HEK293 (cell line): ENCODE measurements around the gene PI4KB.

Experiments
- CTCF ChIA-PET: fragments of 350-600 bp; formaldehyde crosslinking; extraction: SDS; loops from one replicate; lab custom pipeline; 2021; ENCODE audit warnings: antibody characterized with exemption; lab: Yijun Ruan, JAX
- POLR2A ChIA-PET: fragments of 300-600 bp; formaldehyde crosslinking; extraction: SDS; loops from one replicate; lab custom pipeline; 2020; ENCODE audit warnings: antibody characterized with exemption, inconsistent platforms; lab: Yijun Ruan, JAX
- H3K27ac ChIP-seq: fragments of 200-500 bp; sonication (Bioruptor generic); 2 replicates; pipeline ENCODE4 v1.5.1; 2014; ENCODE audit warnings: low read depth, low read length, control low read depth, inconsistent platforms; ENCODE audit errors: extremely low read depth
- H3K36me3 ChIP-seq, 2 experiments: fragments of 200-500 bp in 1 of 2; sonication (Bioruptor generic) in 1 of 2; 1 replicate in 1 of 2; 2 replicates in 1 of 2; pipeline ENCODE4 v1.5.1; 2014 to 2017; ENCODE audit warnings: inconsistent platforms in 2 of 2, low read length in 2 of 2; ENCODE audit not compliant: control insufficient read depth in 2 of 2, insufficient read depth in 1 of 2
- H3K4me1 ChIP-seq: fragments of 200-500 bp; sonication (Bioruptor generic); 2 replicates; pipeline ENCODE4 v1.5.1; 2014; ENCODE audit warnings: mild to moderate bottlenecking, low read length, inconsistent platforms; ENCODE audit not compliant: control insufficient read depth, insufficient read depth
- H3K4me3 ChIP-seq: 2 replicates; pipeline ENCODE4 v1.5.1; 2011; ENCODE audit warnings: low read depth, mild to moderate bottlenecking, control low read depth, low read length, moderate library complexity
- H3K9me3 ChIP-seq: fragments of 200-500 bp; sonication (Bioruptor generic); 2 replicates; pipeline ENCODE4 v1.5.1; 2014; ENCODE audit warnings: low read depth, low read length, inconsistent platforms; ENCODE audit not compliant: control insufficient read depth, insufficient read depth
- OSR2 ChIP-seq: fragments of 450-650 bp; formaldehyde crosslinking; IDR thresholded peaks from 2 replicates; pipeline ENCODE4 v1.5.1; 2016; ENCODE audit warnings: missing biosample characterization, missing genetic modification characterization
- PRDM1 ChIP-seq: fragments of 450-650 bp; formaldehyde crosslinking; IDR thresholded peaks from 2 replicates; pipeline ENCODE4; 2016; ENCODE audit warnings: missing biosample characterization, missing genetic modification characterization
- ZFP37 ChIP-seq: fragments of 450-650 bp; formaldehyde crosslinking; IDR thresholded peaks from 2 replicates; pipeline ENCODE4 v1.5.1; 2016; ENCODE audit warnings: missing biosample characterization, missing genetic modification characterization
- ZNF133 ChIP-seq: fragments of 450-650 bp; formaldehyde crosslinking; IDR thresholded peaks from 2 replicates; pipeline ENCODE4 v1.5.1; 2016; ENCODE audit warnings: missing biosample characterization, missing genetic modification characterization
- ZNF248 ChIP-seq: fragments of 450-650 bp; formaldehyde crosslinking; IDR thresholded peaks from 2 replicates; pipeline ENCODE4 v1.5.1; 2017; ENCODE audit warnings: missing biosample characterization, missing genetic modification characterization
- ZNF302 ChIP-seq: fragments of 450-650 bp; formaldehyde crosslinking; IDR thresholded peaks from 2 replicates; pipeline ENCODE4 v1.5.1; 2016; ENCODE audit warnings: missing biosample characterization, missing genetic modification characterization, low read depth
- ZNF394 ChIP-seq: fragments of 450-650 bp; formaldehyde crosslinking; IDR thresholded peaks from 2 replicates; pipeline ENCODE4 v1.5.1; 2016; ENCODE audit warnings: missing biosample characterization, missing genetic modification characterization, mild to moderate bottlenecking, moderate library complexity, borderline replicate concordance
- ZNF585B ChIP-seq: fragments of 450-650 bp; formaldehyde crosslinking; IDR thresholded peaks from 2 replicates; pipeline ENCODE4 v1.5.1; 2016; ENCODE audit warnings: missing biosample characterization, missing genetic modification characterization
- ZNF600 ChIP-seq: fragments of 450-650 bp; formaldehyde crosslinking; IDR thresholded peaks from 2 replicates; pipeline ENCODE4 v1.5.1; 2016; ENCODE audit warnings: missing biosample characterization, missing genetic modification characterization
- ZNF664 ChIP-seq: fragments of 450-650 bp; formaldehyde crosslinking; IDR thresholded peaks from 2 replicates; pipeline ENCODE4 v1.5.1; 2016; ENCODE audit warnings: missing biosample characterization, missing genetic modification characterization
- ZNF677 ChIP-seq: fragments of 450-650 bp; IDR thresholded peaks from 2 replicates; pipeline ENCODE4 v1.5.0; 2018; ENCODE audit warnings: missing biosample characterization, mild to moderate bottlenecking, missing genetic modification characterization, moderate library complexity
- TF ChIP-seq, protein P1 (sequence below): fragments of 450-650 bp; formaldehyde crosslinking; IDR thresholded peaks from 2 replicates; pipeline ENCODE4 v1.5.1; 2016; ENCODE audit warnings: missing biosample characterization, missing genetic modification characterization
- TF ChIP-seq, protein P2 (sequence below): fragments of 450-650 bp; formaldehyde crosslinking; IDR thresholded peaks from 2 replicates; pipeline ENCODE4 v1.5.1; 2017; ENCODE audit warnings: missing biosample characterization, missing genetic modification characterization
- TF ChIP-seq, protein P3 (sequence below): fragments of 450-650 bp; formaldehyde crosslinking; IDR thresholded peaks from 2 replicates; pipeline ENCODE4 v1.5.1; 2016; ENCODE audit warnings: missing biosample characterization, missing genetic modification characterization
- TF ChIP-seq, protein P4 (sequence below): fragments of 450-650 bp; formaldehyde crosslinking; IDR thresholded peaks from 2 replicates; pipeline ENCODE4 v1.5.1; 2016; ENCODE audit warnings: missing biosample characterization, missing genetic modification characterization

Gene PI4KB

DNA sequence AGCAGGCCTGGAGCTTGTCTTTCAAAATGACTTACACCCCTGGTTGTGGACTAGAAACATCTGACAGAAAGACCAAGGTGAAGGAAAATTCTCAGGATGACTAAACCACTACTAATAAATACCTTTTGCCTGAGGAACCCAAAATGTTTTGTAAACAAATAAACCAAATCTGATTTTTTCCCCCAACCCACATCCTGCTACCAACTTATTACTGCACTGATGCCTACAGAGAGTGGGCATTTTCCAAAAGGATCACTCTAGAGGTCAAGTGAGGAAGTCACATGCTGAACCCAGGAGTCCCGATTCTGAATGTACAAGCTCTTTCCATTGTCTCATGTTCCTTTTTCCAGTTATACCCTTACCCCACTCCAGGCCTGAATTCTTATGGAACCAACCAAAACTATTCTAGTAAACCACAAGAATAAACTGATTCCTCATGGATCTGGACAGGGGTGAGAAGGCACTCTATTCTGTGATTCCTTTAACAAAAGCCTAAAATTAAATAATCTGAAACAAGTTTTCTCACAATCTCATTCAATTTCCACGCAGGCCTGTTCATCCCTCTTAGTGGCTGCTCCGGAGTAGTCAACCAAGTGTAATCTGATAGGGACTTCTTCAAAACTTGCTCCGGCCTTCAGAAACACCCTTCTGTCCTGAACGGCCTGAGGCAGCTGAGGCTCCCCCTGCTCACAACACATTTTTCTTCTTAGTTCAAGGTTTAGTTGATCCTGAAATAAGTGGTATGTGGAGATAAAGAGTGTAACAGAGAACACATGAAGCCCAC is 1.4 kb downstream of the PI4KB start:
- TF ChIP-seq ZNF248: no peak
- no peak for TF ChIP-seq ZNF133 (tag by site-specific recombination)
- peak; percentile 70 for TF ChIP-seq ZNF677 (tag by site-specific recombination)
- TF ChIP-seq ZNF600 (tag by site-specific recombination): peak; percentile 77
- TF ChIP-seq, protein P1, sequence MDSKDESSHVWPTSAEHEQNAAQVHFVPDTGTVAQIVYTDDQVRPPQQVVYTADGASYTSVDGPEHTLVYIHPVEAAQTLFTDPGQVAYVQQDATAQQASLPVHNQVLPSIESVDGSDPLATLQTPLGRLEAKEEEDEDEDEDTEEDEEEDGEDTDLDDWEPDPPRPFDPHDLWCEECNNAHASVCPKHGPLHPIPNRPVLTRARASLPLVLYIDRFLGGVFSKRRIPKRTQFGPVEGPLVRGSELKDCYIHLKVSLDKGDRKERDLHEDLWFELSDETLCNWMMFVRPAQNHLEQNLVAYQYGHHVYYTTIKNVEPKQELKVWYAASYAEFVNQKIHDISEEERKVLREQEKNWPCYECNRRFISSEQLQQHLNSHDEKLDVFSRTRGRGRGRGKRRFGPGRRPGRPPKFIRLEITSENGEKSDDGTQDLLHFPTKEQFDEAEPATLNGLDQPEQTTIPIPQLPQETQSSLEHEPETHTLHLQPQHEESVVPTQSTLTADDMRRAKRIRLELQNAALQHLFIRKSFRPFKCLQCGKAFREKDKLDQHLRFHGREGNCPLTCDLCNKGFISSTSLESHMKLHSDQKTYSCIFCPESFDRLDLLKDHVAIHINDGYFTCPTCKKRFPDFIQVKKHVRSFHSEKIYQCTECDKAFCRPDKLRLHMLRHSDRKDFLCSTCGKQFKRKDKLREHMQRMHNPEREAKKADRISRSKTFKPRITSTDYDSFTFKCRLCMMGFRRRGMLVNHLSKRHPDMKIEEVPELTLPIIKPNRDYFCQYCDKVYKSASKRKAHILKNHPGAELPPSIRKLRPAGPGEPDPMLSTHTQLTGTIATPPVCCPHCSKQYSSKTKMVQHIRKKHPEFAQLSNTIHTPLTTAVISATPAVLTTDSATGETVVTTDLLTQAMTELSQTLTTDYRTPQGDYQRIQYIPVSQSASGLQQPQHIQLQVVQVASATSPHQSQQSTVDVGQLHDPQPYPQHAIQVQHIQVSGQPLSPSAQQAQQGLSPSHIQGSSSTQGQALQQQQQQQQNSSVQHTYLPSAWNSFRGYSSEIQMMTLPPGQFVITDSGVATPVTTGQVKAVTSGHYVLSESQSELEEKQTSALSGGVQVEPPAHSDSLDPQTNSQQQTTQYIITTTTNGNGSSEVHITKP: peak; percentile 50; the same call in 1 of the 2 replicates
- peak; percentile 46; the same call in 1 of the 2 replicates for TF ChIP-seq ZNF394 (tag by site-specific recombination)
- TF ChIP-seq ZNF585B: no peak
- ChIA-PET POLR2A (interaction anchor here (1.2 to 7.8 kb wide), 6 partner anchors 9 to 44 kb away, joined by 3 to 56 read pairs (median 14); partner anchors contain the start of gene ZNF687), CTCF (interaction anchor here (0.7 to 7.4 kb wide), 5 partner anchors 14 to 209 kb away, joined by 3 to 63 read pairs (median 20); no protein-coding TSS in a partner anchor)
- Histone ChIP-seq H3K4me1 (peaks cover 3% of the 10 kb centered on the region; the same call in 1 of the 2 replicates), H3K36me3 (peaks cover 4 to 43% of the 10 kb centered on the region in 2 experiments), H3K9me3 (no peaks in the 10 kb centered on the region), H3K27ac (0 out of 2 replicates have a peak overlapping the region, but pooled peaks have one; percentile 9), H3K4me3 (peak overlapping the region; percentile 83)

DNA sequence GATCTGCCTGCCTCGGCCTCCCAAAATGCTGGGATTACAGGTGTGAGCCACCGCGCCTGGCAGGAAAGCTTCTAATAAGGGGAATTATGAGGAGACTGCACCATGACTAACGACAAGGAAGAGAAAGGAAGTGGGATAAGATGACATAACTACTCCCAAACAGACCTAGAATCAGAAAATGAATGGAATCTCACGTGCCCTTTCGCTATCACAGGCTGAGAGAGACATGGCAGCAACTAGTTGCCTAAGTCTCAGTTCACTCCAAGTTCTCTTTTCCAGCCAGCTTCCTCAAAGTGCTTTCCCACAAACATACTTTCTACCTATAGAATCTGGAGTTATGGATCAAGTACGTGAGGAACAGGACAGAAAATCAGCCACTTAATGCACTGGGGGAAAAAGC is 2.0 kb downstream of the PI4KB start:
- Histone ChIP-seq H3K9me3 (no peaks in the 10 kb centered on the region), H3K36me3 (peaks cover 4 to 49% of the 10 kb centered on the region in 2 experiments), H3K4me1 (peaks cover 3% of the 10 kb centered on the region; the same call in 1 of the 2 replicates), H3K4me3 (no peak overlapping the region)
- POLR2A ChIA-PET: interaction anchor here (1.7 to 7.8 kb wide), 2 partner anchors 12 to 44 kb away, joined by 3 to 56 read pairs; no protein-coding TSS in a partner anchor
- CTCF ChIA-PET: interaction anchor here (3.1 to 6.3 kb wide), 2 partner anchors 15 to 24 kb away, joined by 20 to 28 read pairs; no protein-coding TSS in a partner anchor
- TF ChIP-seq, protein P2, sequence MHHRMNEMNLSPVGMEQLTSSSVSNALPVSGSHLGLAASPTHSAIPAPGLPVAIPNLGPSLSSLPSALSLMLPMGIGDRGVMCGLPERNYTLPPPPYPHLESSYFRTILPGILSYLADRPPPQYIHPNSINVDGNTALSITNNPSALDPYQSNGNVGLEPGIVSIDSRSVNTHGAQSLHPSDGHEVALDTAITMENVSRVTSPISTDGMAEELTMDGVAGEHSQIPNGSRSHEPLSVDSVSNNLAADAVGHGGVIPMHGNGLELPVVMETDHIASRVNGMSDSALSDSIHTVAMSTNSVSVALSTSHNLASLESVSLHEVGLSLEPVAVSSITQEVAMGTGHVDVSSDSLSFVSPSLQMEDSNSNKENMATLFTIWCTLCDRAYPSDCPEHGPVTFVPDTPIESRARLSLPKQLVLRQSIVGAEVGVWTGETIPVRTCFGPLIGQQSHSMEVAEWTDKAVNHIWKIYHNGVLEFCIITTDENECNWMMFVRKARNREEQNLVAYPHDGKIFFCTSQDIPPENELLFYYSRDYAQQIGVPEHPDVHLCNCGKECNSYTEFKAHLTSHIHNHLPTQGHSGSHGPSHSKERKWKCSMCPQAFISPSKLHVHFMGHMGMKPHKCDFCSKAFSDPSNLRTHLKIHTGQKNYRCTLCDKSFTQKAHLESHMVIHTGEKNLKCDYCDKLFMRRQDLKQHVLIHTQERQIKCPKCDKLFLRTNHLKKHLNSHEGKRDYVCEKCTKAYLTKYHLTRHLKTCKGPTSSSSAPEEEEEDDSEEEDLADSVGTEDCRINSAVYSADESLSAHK: no peak
- TF ChIP-seq PRDM1 (tag by site-specific recombination): 0 out of 2 replicates have a peak, but pooled peaks have one; percentile 62
- TF ChIP-seq ZNF302 (tag by site-specific recombination): no peak
- TF ChIP-seq, all 188 proteins: peak for 1
- no peak overlapping the region for H3K27ac ChIP-seq

DNA sequence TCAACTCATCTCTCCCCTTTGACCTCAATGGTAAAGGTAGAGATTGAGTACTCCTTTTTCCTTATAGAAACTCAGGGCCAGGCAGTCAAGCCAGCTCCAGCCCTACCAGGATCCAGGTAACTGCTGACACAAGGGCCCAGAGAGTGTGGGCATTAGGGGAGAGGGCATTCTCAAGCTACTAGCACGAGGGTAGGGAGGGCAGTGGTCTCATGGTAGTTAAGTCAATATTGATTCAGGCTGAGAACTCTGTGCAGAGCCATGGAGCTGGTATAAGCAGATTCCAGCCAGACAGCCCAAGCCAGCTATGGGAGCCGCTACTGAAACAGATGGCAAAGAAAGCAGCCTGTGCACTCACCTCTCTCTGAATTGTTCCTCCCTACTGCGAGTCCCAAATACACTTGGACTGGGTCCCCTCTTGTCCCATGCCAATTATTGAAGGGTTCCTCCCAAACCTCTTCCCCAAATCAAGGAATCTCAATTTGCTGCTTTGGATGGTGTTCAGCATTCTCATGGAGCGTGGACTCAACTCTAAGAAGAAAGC is 2.8 kb downstream of the PI4KB start:
- ChIA-PET POLR2A (interaction anchor here (0.6 to 7.8 kb wide), 3 partner anchors 12 to 302 kb away, joined by 3 to 56 read pairs (median 6); no protein-coding TSS in a partner anchor), CTCF (interaction anchor here (1.0 to 6.3 kb wide), 3 partner anchors 16 to 24 kb away, joined by 5 to 28 read pairs (median 20); no protein-coding TSS in a partner anchor)
- no peak overlapping the region for H3K4me3 ChIP-seq
- peaks cover 3% of the 10 kb centered on the region; the same call in 1 of the 2 replicates for H3K4me1 ChIP-seq
- no peak overlapping the region for H3K27ac ChIP-seq
- no peaks in the 10 kb centered on the region for H3K9me3 ChIP-seq
- H3K36me3 ChIP-seq: peaks cover 4 to 57% of the 10 kb centered on the region in 2 experiments
- TF ChIP-seq, protein P3, sequence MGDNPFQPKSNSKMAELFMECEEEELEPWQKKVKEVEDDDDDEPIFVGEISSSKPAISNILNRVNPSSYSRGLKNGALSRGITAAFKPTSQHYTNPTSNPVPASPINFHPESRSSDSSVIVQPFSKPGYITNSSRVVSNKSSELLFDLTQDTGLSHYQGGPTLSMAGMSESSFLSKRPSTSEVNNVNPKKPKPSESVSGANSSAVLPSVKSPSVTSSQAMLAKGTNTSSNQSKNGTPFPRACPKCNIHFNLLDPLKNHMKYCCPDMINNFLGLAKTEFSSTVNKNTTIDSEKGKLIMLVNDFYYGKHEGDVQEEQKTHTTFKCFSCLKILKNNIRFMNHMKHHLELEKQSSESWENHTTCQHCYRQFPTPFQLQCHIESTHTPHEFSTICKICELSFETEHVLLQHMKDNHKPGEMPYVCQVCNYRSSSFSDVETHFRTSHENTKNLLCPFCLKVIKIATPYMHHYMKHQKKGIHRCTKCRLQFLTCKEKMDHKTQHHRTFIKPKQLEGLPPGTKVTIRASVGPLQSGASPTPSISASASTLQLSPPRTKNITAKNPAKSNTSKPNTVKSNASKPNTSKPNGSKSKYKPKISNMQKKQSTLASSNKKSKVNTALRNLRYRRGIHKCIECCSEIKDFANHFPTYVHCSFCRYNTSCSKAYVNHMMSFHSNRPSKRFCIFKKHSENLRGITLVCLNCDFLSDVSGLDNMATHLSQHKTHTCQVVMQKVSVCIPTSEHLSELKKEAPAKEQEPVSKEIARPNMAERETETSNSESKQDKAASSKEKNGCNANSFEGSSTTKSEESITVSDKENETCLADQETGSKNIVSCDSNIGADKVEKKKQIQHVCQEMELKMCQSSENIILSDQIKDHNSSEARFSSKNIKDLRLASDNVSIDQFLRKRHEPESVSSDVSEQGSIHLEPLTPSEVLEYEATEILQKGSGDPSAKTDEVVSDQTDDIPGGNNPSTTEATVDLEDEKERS (tag by site-specific recombination): no peak
- TF ChIP-seq, protein P4, sequence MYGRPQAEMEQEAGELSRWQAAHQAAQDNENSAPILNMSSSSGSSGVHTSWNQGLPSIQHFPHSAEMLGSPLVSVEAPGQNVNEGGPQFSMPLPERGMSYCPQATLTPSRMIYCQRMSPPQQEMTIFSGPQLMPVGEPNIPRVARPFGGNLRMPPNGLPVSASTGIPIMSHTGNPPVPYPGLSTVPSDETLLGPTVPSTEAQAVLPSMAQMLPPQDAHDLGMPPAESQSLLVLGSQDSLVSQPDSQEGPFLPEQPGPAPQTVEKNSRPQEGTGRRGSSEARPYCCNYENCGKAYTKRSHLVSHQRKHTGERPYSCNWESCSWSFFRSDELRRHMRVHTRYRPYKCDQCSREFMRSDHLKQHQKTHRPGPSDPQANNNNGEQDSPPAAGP (tag by site-specific recombination): no peak
- TF ChIP-seq ZNF664 (tag by site-specific recombination): no peak
- no peak for TF ChIP-seq OSR2 (tag by site-specific recombination)
- no peak for TF ChIP-seq ZFP37 (tag by site-specific recombination)
- TF ChIP-seq, protein P2: no peak
